ENCODE data around the gene TIMM23B.
"Not testable (repeated sequence)": the region's sequence is repeated elsewhere in the genome, so short reads cannot be mapped to it uniquely, and the experiment has no call there.

DNA sequence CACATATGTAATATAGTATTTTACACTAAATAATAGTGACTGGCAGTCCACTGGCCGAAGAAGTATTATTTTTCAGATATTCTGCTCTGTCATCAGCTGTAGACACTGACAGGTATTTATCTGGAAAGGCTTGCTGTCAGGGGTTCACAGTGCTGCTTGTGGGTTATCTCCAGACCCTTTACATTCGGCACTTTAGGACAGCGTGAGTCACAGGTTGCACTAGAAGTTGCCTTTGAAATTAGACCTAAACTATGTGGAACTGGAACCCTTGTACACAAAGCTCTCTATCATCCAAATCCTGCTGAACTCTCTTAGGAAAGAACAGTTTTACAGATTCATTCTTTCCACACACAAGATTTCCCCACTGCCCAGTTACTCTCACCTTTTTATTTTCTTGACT lies 30.2 kb downstream of the TIMM23B start:
- TF ChIP-seq POLR2A (IDR thresholded peaks at IDR 0.05) = not testable (repeated sequence)
- TF ChIP-seq, protein P1, sequence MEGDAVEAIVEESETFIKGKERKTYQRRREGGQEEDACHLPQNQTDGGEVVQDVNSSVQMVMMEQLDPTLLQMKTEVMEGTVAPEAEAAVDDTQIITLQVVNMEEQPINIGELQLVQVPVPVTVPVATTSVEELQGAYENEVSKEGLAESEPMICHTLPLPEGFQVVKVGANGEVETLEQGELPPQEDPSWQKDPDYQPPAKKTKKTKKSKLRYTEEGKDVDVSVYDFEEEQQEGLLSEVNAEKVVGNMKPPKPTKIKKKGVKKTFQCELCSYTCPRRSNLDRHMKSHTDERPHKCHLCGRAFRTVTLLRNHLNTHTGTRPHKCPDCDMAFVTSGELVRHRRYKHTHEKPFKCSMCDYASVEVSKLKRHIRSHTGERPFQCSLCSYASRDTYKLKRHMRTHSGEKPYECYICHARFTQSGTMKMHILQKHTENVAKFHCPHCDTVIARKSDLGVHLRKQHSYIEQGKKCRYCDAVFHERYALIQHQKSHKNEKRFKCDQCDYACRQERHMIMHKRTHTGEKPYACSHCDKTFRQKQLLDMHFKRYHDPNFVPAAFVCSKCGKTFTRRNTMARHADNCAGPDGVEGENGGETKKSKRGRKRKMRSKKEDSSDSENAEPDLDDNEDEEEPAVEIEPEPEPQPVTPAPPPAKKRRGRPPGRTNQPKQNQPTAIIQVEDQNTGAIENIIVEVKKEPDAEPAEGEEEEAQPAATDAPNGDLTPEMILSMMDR (IDR thresholded peaks at IDR 0.05) = not testable (repeated sequence)
